Glutamatergic neuron (in vitro differentiated cells): ENCODE results near the gene NDUFS8. TPM values are rescaled to one million over a fixed set of nuclear protein-coding genes. Genes with fewer than 3 reads are reported as not detected.

Experiments
- DNase-seq: peaks from one replicate; pipeline ENCODE4 v3.0.0; 2022
- H3K27ac Mint-ChIP-seq: one replicate; pipeline ENCODE4 v1.8.0; 2020; ENCODE audit warnings: mild to moderate bottlenecking, mixed read lengths, inconsistent platforms; ENCODE audit not compliant: unreplicated experiment
- H3K27me3 Mint-ChIP-seq: one replicate; pipeline ENCODE4 v1.8.0; 2020; ENCODE audit warnings: mild to moderate bottlenecking, moderate library complexity, mixed read lengths, inconsistent platforms; ENCODE audit not compliant: unreplicated experiment
- H3K36me3 Mint-ChIP-seq: one replicate; pipeline ENCODE4 v1.8.0; 2020; ENCODE audit warnings: mild to moderate bottlenecking, mixed read lengths, inconsistent platforms; ENCODE audit not compliant: unreplicated experiment
- H3K4me1 Mint-ChIP-seq: one replicate; pipeline ENCODE4 v1.8.0; 2020; ENCODE audit warnings: mild to moderate bottlenecking, low read depth, mixed read lengths, inconsistent platforms; ENCODE audit not compliant: unreplicated experiment
- H3K4me3 Mint-ChIP-seq: one replicate; pipeline ENCODE4 v1.8.0; 2020; ENCODE audit warnings: mild to moderate bottlenecking, mixed read lengths, inconsistent platforms; ENCODE audit not compliant: unreplicated experiment
- H3K9me3 Mint-ChIP-seq: one replicate; pipeline ENCODE4 v1.8.0; 2020; ENCODE audit warnings: mild to moderate bottlenecking, moderate library complexity, mixed read lengths, inconsistent platforms; ENCODE audit not compliant: unreplicated experiment
- total RNA-seq: library from RNA; stranded (reverse); fragmentation: NEBNext Ultra II Directional; extraction: Animal tissue kit (Norgen Biotek cat#: 25700); gene quantifications from one replicate; pipeline ENCODE4 v1.2.1, GENCODE V29; 2021; ENCODE audit not compliant: unreplicated experiment
- TF ChIP-seq, protein P1 (sequence below): fragments of 200-600 bp; sonication (generic); IDR thresholded peaks from one replicate; pipeline ENCODE4 v1.5.0; 2021; ENCODE audit not compliant: partially characterized antibody, unreplicated experiment

NDUFS8 gene
- total RNA-seq, 1 donor from 2014 or later, result 136 TPM

DNA sequence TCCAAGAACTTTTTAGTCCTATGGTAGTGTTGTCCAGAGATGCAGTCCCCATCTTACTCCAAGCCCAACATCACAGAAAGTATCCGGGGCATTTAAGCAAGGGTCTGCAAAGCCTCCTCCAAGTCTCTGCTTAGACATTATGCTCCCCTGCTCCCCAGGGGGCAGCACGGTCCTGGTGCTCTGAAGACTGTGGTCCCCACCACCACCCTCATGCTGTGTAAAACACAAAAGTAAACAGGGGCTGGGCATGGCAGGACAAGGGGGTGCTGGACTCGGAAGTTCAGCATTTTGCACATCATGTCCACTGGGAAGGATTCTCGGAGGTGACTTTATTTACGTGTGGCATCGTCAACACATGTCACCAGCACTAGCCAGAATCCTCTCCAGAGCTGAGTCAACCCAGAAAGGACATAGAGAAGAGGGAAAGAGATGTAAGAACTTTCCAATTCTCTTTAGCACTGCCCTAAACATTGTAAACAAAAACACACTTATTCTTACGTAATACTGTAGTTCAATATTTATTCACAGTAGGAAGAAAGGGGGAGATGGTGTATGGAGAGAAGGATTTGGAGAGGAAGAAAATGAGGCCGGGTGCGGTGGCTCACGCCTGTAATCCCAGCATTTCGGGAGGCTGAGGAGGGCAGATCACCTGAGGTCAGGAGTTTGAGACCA lies 46.0 kb downstream of the NDUFS8 start:
- Mint-ChIP-seq H3K9me3 (peaks cover 2% of the 10 kb centered on the region), H3K36me3 (peaks cover 4% of the 10 kb centered on the region), H3K4me1 (peaks cover 16% of the 10 kb centered on the region), H3K4me3 (no peak overlapping the region), H3K27me3 (peaks cover 4% of the 10 kb centered on the region), H3K27ac (no peak overlapping the region)
- TF ChIP-seq, protein P1, sequence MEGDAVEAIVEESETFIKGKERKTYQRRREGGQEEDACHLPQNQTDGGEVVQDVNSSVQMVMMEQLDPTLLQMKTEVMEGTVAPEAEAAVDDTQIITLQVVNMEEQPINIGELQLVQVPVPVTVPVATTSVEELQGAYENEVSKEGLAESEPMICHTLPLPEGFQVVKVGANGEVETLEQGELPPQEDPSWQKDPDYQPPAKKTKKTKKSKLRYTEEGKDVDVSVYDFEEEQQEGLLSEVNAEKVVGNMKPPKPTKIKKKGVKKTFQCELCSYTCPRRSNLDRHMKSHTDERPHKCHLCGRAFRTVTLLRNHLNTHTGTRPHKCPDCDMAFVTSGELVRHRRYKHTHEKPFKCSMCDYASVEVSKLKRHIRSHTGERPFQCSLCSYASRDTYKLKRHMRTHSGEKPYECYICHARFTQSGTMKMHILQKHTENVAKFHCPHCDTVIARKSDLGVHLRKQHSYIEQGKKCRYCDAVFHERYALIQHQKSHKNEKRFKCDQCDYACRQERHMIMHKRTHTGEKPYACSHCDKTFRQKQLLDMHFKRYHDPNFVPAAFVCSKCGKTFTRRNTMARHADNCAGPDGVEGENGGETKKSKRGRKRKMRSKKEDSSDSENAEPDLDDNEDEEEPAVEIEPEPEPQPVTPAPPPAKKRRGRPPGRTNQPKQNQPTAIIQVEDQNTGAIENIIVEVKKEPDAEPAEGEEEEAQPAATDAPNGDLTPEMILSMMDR, result no peak
- DNase-seq, result no peak

DNA sequence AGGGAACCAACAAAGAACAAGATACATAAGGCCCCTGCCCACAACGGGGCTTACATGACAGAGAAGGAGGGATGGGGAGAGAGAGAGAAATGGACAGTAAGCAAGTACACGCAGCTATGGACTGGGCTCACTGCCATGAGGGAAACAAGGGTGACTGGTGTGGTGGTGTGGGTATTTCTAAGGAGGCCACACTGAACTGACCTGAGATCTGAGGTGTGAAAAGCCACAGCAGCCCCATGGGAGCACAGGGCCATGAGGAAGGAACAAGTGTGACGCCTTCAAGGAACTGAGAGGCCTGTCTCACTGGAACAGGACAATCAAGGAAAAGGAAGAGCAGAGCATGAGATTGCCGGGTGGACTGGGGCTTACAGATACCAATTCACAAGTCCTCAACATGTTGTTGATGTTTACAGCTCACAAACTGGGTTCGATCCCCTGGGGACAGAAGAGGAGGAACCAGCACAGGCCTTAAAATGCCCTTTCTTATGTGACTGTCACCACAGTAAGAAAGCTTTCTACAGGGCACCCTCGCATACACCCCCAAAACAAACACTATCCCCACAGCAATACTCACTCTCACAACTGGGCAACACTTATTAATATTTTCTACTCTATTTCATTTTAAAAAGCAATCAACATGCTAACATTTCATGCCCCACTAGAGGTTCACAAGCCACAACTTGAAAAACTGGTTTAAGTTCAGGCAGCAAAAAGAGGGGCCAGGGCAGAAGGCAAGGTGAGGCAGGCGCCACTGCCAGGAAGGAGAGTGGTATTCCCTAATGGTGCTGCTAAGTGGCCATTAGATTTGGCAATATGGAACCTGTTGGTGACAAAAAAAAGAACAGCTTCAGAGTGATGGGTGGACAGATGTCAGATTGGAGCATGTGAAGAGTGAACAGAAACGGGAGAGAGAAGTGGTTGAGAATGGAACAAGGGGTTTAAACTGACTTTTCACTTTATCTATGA lies 47.4 kb downstream of the NDUFS8 start:
- Mint-ChIP-seq H3K9me3 (peaks cover 2% of the 10 kb centered on the region), H3K4me3 (peak overlapping the region; percentile 10), H3K36me3 (peaks cover 4% of the 10 kb centered on the region), H3K27me3 (peaks cover 4% of the 10 kb centered on the region), H3K27ac (peak overlapping the region; percentile 67), H3K4me1 (peaks cover 20% of the 10 kb centered on the region)
- TF ChIP-seq, protein P1, result no peak
- no peak for DNase-seq

DNA sequence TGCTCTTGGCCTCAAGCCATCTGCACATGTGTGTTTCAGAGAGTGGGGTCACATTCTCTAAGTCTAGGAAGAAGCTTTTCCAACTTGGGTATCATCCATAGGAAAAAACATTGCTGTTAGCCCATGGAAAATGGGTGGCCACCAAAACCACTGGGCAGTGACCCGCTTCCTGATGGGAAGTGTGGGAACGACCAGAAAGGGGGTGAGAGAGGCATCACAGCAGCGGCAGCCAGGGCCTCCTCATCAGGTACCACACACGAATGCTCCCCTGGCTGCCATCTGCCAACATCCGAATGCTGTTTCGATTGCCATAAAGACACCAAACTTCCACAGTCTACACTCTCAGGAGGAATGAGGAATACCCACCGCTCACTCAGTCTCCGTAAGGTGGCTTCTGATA lies 50.4 kb downstream of the NDUFS8 start:
- no peaks in the 10 kb centered on the region for H3K27me3 Mint-ChIP-seq
- no peak for DNase-seq
- H3K4me1 Mint-ChIP-seq, result peaks cover 14% of the 10 kb centered on the region
- H3K4me3 Mint-ChIP-seq, result no peak overlapping the region
- H3K9me3 Mint-ChIP-seq, result peaks cover 2% of the 10 kb centered on the region
- TF ChIP-seq, protein P1, result no peak
- H3K36me3 Mint-ChIP-seq, result peaks cover 4% of the 10 kb centered on the region
- no peak overlapping the region for H3K27ac Mint-ChIP-seq

DNA sequence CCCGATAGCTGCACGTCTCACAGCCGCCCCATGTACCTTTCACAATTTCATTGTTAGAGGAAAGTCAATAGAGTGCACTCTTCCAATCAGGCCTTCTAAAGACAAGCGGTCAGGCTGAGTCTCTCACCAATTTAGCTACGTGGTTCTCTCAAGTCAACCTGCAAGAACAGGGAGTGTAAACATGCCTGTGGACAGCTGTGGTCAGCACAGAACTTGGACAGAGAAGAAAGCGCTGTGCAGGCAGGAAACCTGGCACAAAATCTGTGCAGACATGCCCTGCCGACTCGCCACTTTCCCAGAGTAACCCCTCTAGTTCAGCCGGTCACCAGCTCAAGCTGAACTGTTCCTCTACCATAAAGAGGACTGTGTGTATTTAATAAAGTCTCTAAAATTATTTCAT lies 51.2 kb downstream of the NDUFS8 start:
- Mint-ChIP-seq H3K9me3 (peaks cover 2% of the 10 kb centered on the region), H3K4me3 (peak overlapping the region; percentile 1), H3K27ac (peak overlapping the region; percentile 29), H3K36me3 (peaks cover 4% of the 10 kb centered on the region), H3K27me3 (no peaks in the 10 kb centered on the region), H3K4me1 (peaks cover 14% of the 10 kb centered on the region)
- TF ChIP-seq, protein P1, result no peak
- no peak for DNase-seq
